GM21447 (cell line): ENCODE results near the gene TM2D3.

Experiments used
- ATAC-seq: cut with Tn5 transposase; IDR thresholded peaks from one replicate; pipeline ENCODE4 v1.9.1; 2021; ENCODE audit not compliant: unreplicated experiment

The TM2D3 gene

GRCh38 chr15:101609742-101610610 lies 42.2 kb downstream of the TM2D3 start:
- ATAC-seq: no peak

GRCh38 chr15:101608201-101608600 lies 44.0 kb downstream of the TM2D3 start:
- ATAC-seq: no peak

GRCh38 chr15:101607108-101607507 lies 45.1 kb downstream of the TM2D3 start:
- ATAC-seq: no peak

- ATAC-seq: no peak
Measured at GRCh38 chr15:101604124-101604874, 47.9 kb downstream of the TM2D3 start.

- no peak for ATAC-seq
Measured at GRCh38 chr15:101602801-101603200, 49.4 kb downstream of the TM2D3 start.

GRCh38 chr15:101600035-101600434 lies 52.1 kb downstream of the TM2D3 start:
- ATAC-seq: no peak

- ATAC-seq: no peak
Measured at GRCh38 chr15:101599091-101599490, 53.1 kb downstream of the TM2D3 start.

GRCh38 chr15:101597360-101597928 lies 54.7 kb downstream of the TM2D3 start:
- ATAC-seq: no peak

GRCh38 chr15:101596633-101597032 lies 55.5 kb downstream of the TM2D3 start:
- no peak for ATAC-seq
